Measurements from ENCODE around the gene SYT1. TPM values are rescaled to one million over a fixed set of nuclear protein-coding genes. Genes with fewer than 3 reads are reported as not detected.
A peak's percentile ranks its signal among the peaks of the same experiment; 100 is the strongest.

SYT1 gene
- total RNA-seq (1 to 10 TPM; 1.6 to 7.3 (median 5.0) TPM), polyA plus RNA-seq (under 1 TPM; 0.56 to 0.86 (median 0.59) TPM)
- long read RNA-seq, donor 1, full-length matches to known transcripts, result 2 of 2 reads
- long read RNA-seq, donor 1, partial matches to known transcripts, result 0 of 2 reads
- long read RNA-seq, donor 1, other reads (novel, unspliced or antisense), result 0 of 2 reads
- long read RNA-seq, donor 2, result 0 reads

GRCh38 chr12:78864403-78864869 is at the start of gene SYT1:
SYT1 (plus strand) TSS chr12:78864774.
- H3K9me3 ChIP-seq, result no peaks in the 10 kb centered on the region
- H3K27ac ChIP-seq, result peak within 1 kb of the TSS in 7 of 8 donors; percentile 23 to 65 (median 53)
- H3K4me1 ChIP-seq, result peaks cover 0 to 24% (median 4%) of the 10 kb centered on the region in 6 donors
- WGBS, 5 donors, result 2 to 11% (median 4%) methylated on average over 15 to 19 of the region's 19 CpGs
- TF ChIP-seq POLR2A (IDR thresholded peaks at IDR 0.05), result no peak
- TF ChIP-seq CTCF (IDR thresholded peaks at IDR 0.05 in 8 of 11, conservative IDR thresholded peaks at IDR 0.05 in 3 of 11), result no peak
- peak; percentile 4 to 59 (median 34) for TF ChIP-seq POLR2AphosphoS5 (IDR thresholded peaks at IDR 0.05)
- DNase-seq, result peak; percentile 79
- intact Hi-C loops (cut with DNase I; ENCODE audit: low total_unique reads), result no loop called here
- peak within 1 kb of the TSS; percentile 34 to 66 (median 43) for H3K4me3 ChIP-seq
- H3K36me3 ChIP-seq, result no peaks in the 10 kb centered on the region
- peaks cover 0 to 30% (median 14%) of the 10 kb centered on the region in 7 donors for H3K27me3 ChIP-seq (replicated peaks in 1 of 7)

GRCh38 chr12:78818487-78818886 is 46.1 kb upstream of the SYT1 start:
- 41 to 54% (median 47%) methylated on average over 5 of the region's 5 CpGs for WGBS, 5 donors
- no peak for TF ChIP-seq CTCF (IDR thresholded peaks at IDR 0.05 in 8 of 11, conservative IDR thresholded peaks at IDR 0.05 in 3 of 11)
- TF ChIP-seq POLR2AphosphoS5 (IDR thresholded peaks at IDR 0.05), result no peak
- TF ChIP-seq POLR2A (IDR thresholded peaks at IDR 0.05), result no peak

GRCh38 chr12:78820946-78821345 is 43.6 kb upstream of the SYT1 start:
- H3K4me1 ChIP-seq, result no peaks in the 10 kb centered on the region
- no peak overlapping the region for H3K27ac ChIP-seq
- no peaks in the 10 kb centered on the region for H3K36me3 ChIP-seq
- intact Hi-C loops (cut with DNase I; ENCODE audit: low total_unique reads), result no loop called here
- TF ChIP-seq POLR2A (IDR thresholded peaks at IDR 0.05), result no peak
- DNase-seq, result no peak
- H3K4me3 ChIP-seq, result no peak overlapping the region
- H3K9me3 ChIP-seq, result no peaks in the 10 kb centered on the region
- 71 to 80% (median 75%) methylated on average over 2 of the region's 2 CpGs for WGBS, 5 donors
- no peaks in the 10 kb centered on the region for H3K27me3 ChIP-seq (replicated peaks in 1 of 7)

More at GRCh38 chr12:78818487-78818886, 46.1 kb upstream of the SYT1 start:
- Histone ChIP-seq H3K27ac (no peak overlapping the region), H3K4me1 (no peaks in the 10 kb centered on the region), H3K27me3 (replicated peaks in 1 of 7) (no peaks in the 10 kb centered on the region), H3K9me3 (peaks cover 0 to 4% (median 0%) of the 10 kb centered on the region in 8 donors), H3K36me3 (no peaks in the 10 kb centered on the region), H3K4me3 (no peak overlapping the region)
- no peak for DNase-seq
- intact Hi-C loops (cut with DNase I; ENCODE audit: low total_unique reads), result no loop called here

- H3K9me3 ChIP-seq, result peaks cover 0 to 5% (median 0%) of the 10 kb centered on the region in 8 donors
- H3K4me1 ChIP-seq, result no peaks in the 10 kb centered on the region
- no peak overlapping the region for H3K27ac ChIP-seq
- intact Hi-C loops (cut with DNase I; ENCODE audit: low total_unique reads), result no loop called here
- H3K27me3 ChIP-seq (replicated peaks in 1 of 7), result no peaks in the 10 kb centered on the region
- no peaks in the 10 kb centered on the region for H3K36me3 ChIP-seq
- no peak for DNase-seq
- no peak overlapping the region for H3K4me3 ChIP-seq
- TF ChIP-seq CTCF (IDR thresholded peaks at IDR 0.05 in 8 of 11, conservative IDR thresholded peaks at IDR 0.05 in 3 of 11) (no peak), POLR2AphosphoS5 (IDR thresholded peaks at IDR 0.05) (no peak), POLR2A (IDR thresholded peaks at IDR 0.05) (no peak)
Observed at GRCh38 chr12:78824918-78825317, 39.7 kb upstream of the SYT1 start.
